NCI-H446 (cell line): ENCODE data around the gene CCDC92.
A peak's percentile ranks its signal among the peaks of the same experiment; 100 is the strongest.

Experiments used
- DNase-seq, 2 experiments: peaks; one replicate each; lab custom pipeline; 2025; lab: John Stamatoyannopoulos, UW

The CCDC92 gene

DNA sequence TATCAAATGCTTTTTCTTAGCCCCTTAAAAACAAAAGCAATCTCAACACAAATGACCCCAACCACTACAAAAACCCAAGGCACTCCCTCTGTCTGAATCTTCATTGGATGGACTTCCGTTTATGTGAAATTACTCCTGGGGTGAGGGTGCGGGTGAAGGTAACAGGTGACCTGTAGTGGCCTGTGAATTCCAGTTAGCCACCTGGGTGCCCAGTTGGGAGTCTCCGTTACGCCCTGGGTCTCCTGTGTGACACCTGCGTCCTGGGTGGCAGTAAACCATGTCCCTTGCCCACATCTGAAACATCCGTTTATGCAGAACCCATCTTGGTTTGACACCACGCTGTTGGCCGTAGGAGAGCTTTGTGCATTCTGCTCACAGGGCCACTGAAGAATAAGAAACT, 62.6 kb downstream of the CCDC92 start:
- DNase-seq: no peak

DNA sequence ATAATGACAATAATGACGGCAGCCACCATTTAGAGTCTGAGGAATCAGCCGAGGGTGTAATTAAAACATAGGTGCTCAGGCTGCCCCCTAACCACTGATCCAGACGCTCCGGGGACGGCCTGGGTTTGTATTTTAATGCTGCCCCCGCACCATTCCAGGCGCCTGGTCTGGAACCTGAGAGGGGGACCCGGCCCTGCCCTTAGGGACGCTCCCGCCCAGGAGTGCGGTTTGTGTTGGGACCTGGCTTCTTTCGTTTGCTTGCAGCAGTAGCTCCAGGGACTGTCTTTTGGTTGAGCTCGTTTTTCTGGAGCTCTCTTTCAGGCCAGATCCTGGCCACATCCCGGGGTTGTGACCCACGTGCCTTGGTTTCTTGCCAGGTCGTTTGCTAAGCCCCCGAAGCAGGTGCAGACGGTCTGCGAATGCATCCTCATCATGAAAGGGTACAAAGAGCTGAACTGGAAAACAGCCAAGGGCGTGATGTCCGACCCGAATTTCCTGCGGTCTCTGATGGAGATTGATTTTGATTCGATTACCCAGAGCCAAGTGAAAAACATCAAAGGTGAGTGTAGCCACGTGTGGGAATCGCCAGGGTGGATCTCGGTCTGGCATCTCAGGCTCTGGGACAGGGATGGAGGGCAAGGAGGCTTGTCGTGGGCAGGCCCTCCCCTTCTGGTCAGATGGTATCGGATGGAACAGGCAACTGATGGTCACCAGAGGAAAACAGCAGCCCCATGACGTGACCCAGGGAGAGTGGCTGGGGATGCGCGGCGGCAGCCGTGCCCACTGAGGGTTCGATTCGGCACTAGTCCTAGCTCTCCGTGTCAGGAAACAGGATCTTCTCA, 63.5 kb downstream of the CCDC92 start:
- no peak for DNase-seq

DNA sequence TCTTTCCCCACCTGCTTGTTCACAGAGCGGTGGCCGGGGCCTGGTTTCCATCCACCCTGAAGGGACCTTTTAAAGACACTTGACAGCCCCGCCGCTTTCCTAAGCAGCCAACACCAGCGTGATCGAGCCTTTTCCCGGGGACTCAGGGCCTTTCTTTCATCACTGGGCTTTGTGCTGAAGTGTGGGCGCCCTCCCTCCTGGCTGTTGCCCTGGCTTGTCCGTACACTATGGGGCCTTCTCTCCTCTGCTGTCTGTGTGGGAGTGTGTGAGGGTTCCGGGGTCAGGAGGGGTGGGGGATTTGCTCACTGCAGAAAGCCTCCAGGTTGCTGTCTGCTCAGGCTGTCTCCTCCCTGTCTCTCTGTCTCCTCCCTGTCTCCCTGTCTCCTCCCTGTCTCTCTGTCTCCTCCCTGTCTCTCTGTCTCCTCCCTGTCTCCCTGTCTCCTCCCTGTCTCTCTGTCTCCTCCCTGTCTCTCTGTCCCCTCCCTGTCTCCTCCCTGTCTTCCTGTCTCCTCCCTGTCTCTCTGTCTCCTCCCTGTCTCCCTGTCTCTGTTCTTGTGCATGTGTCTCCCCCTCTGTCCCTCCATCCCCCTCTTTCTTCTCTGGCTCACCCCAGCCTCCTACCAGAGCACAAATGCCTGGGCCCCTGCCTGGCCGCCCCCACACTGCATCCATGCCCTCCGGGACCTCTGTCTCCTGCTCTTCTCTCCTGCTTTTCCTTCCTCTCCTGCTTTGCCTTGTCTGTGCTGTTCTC, 64.7 kb downstream of the CCDC92 start:
- DNase-seq: no peak

DNA sequence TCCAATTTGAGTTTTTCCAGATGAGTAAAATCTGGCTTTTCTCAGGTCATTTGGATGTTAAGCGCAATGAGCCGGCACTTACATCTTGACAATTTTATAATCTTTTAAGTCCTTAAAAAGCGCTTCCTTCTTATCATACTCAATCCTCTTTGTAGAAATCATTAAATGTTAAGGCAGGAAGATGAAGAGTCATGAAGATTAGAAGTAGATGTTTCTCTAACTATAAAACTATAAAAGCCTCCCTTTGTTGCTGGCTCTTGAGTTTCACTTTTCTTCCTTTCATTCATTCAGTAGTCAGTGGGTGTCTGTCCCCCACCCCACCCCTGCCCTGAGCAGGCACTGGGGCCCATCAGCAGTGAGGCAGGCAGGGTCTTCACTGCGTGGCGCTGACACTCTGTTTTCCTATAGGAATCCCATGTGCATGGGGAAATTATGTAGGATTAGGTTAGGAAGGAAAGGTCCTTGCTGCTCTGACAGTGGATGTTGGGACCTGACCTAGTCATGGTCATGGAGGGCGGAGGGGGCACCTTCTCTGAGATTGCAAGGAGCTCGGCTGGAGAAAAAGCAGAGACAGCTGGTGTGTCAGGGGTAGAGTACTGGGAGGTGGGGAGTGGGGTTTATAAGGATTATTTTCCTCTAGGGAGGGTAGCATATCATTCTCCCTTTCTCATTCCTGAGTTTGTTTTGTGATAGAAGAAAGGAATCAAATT, 65.8 kb downstream of the CCDC92 start:
- DNase-seq: no peak

DNA sequence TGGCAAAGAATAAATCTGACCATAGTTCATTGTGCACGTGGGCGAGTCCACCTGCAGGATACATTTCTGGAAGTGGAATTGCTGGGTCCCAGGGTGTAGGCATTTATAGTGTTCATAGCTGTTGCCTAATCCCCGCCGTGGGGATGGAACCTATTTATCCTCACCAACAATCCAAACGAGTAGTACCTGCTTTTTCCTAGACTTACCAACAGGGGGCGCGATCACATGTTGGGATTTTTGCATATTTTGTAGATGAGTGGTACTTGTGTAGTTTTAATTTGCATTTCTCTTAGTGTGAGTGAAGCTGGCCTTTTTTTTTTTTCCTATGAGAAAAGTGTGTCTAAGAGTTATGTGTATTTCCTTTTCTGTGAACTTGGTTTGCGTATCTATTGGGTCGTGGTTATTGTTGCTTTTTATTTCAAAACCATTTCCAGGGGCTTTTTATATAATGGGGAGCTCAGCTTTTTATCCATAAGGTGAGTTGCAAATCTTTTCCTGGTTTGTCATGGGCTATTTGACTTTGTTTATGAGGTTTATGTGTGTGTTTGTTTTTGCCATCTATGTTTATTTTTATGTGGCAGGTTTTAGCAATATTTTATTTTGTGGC, 67.2 kb downstream of the CCDC92 start:
- DNase-seq: peak; percentile 20 to 44

DNA sequence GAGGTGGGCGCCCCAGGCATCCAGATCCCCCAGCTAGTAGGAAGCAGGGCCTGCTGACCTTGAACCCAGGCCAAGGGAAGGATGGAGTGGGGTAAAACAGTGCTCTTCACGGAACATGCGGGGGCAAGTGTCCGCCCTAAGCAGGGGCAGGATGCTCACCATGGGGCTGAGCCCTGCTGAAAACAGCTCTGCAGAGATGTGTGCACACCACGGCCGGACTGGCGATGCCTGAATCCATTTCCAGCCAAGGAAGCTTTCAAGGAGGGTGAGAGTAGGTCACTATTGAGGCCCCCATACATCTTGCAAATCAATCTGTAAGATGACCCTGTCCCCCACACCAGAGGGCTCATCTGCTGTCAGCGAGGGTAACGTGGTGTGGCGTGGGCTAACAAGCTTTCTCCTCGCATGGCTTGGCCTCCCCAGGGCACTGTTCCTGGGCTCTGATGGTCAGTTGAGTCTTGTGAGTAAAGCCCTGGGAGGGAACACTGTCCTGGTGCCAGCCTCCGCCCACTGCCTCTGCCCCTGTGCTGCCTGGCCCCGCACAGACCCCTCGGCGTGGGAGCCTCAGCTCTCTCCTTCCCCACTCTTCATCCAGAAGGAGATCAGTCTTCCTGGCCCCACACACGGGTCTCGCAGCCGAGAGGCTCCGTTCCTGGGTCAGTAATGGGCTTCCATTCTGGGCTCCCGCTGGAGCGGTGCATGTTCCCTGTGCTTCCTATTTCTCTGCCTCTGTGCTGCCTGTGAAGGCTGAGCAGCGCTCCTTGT, 69.1 kb downstream of the CCDC92 start:
- no peak for DNase-seq

DNA sequence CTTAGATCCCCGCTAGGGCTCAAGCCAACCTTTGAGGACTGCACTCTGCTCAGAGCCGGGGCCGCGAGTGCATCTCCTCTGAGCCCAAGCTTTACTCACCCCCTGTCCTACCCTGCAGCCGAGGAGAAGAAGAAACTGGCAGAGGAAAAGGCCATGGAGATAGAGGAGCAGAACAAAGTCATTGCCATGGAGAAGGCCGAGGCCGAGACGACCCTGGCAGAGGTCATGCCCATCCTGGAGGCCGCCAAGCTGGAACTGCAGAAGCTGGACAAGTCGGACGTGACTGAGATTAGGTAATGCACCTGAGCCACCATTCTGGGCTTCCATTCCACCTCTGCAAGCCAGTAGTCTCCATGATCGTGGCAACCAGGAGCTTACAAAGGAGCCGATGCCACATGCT, 69.8 kb downstream of the CCDC92 start:
- no peak for DNase-seq

DNA sequence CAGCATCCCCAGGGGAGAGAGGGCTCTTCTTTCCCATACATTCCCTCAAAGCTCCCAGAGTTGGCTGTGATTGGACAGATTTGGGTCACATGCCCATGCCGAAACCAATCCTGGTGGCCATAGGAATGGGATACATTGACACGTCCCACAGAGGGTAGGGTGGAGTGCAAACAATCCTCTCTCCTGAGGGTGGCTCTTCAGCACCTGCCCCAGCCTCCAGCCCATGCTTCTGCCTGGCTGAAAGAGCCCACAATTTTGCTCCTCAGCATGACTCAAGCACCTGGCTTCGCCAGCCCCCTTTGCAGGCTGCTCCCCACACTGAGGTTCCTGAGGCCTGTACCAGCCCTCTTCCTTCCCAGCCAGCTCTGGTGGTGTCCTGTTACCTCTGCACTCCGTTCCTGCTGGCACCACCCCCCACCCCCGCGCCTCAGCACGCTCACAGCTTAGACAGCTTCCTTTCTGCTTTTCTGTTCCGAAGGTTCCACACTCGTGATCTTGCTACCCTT, 71.7 kb downstream of the CCDC92 start:
- no peak for DNase-seq

DNA sequence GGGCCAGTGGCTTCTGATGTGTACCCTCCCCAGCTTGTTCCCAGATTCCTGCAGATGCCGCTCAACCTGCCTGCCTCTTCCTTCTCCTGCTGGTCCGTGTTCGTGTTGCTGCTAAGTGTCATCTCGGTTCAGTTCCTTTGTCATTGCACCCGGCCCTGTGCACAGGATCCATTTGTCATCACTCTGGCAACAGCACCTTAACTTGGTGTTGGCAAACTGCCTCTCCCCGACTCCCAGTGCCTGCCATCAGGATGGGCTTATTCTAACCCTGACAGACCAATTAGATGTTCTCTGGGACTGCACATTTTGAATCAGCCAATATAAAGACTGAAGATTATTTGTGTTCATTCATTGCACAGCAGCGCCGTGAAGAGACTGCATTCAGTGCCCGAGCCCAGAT, 73.3 kb downstream of the CCDC92 start:
- no peak for DNase-seq

DNA sequence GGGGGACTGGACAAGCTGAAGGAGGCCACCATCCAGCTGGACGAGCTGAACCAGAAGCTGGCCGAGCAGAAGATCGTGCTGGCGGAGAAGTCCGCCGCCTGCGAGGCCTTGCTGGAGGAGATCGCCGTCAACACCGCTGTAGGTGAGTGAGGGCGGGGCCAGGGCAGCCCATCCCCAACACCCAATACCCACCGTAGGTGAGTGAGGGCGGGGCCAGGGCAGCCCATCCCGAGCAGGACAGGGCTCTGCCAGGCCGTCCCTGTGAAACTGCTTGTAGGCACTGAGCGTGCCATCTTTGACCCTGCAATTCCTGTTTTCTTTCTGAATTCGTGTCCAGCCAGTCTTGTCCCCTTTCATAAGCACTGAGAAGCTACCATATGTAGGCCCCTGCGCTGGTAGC, 74.0 kb downstream of the CCDC92 start:
- DNase-seq: no peak

DNA sequence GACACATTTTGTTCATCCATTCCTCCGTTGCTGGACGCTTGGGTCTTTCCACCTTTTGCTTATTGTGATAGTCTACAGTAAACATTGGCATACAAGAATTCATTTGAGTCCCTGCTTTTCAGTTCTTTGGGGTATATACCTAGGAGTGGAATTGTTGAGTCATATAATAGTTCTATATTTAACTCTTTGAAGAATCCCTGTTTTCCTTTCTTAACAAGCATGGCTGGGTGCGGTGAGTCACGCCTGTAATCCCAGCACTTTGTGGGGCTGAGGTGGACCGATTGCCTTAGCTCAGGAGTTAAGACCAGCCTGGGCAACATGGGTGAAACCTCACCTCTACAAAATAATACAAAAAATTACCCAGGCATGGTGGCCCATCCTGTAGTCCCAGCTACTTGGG, 75.4 kb downstream of the CCDC92 start:
- no peak for DNase-seq

DNA sequence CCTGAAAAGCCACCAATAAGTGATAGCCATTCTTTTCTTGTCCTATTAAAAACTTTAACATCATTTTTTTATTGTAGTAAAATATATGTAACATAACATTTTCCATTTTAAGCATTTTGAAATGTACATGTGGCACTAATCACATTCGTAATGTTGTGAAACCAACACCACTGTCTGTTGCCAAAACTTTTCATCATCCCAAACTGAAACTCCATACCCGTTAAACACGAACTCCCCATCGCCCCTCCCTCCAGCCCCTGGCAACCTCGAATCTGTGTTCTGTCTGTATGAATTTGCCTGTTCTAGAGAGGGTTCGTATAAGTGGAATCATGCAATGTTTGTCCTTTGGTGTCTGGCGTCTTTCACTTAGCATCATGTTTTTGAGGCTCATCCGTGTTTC, 75.9 kb downstream of the CCDC92 start:
- no peak for DNase-seq

DNA sequence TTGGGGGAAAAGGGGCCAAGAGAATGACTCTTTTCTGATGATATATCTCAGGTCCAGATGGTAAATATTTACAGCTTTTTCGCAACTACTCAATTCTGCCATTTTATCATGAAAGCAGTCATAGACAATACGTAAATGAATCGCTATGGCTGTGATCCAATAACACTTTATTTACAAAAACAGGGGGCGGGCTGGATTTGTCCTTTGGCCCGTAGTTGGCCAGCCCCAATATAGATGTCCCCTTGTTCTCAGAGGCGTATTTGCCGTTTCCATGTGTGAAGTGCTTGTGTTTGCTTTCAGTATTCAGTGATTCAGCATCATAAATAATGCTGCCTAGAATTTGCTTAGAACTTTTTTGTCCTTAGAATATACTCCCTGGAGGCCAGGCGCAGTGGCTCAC, 77.2 kb downstream of the CCDC92 start:
- no peak for DNase-seq

DNA sequence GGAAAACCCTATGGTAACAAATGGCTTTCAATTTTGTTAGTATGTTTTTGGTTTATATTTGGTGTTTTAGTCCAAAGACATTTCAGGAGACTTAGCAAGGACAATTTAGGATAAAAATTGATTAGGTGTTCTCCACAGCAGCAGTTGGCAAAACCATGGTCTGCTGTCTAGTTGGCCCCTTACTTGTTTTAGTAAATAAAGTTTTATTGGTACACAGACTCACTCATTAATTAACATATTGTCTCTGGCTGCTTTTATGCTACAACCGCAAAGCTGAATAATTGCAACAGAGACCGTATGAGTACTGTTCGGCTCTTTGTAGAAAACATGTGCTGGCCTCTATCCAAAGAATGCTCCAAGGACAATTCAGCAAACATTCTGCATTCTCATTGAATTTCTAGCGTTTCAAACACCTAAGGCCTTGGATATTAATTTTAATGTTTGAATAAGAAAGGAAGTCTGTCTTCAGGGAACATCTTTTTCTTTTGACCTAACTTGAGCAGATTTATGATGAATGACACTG, 77.7 kb downstream of the CCDC92 start:
- DNase-seq: no peak

DNA sequence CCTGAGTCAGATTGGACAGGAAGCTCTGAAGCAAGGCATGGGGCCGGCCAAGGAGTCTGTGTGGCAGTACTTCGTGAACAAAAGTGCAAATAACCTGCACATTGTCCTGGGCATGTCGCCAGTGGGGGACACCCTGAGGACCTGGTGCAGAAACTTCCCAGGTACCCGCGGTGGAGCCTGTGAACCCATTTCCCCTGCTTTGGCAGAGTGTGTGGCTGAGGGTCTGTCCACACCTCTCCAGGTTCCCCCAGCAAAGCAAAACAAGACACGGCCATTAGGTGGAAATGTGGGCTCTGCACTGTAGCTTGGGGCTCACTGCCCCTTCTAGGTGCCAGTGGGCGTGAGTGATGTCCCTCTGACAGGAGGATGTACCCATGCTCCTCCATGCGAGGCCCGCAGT, 79.4 kb downstream of the CCDC92 start:
- DNase-seq: no peak

DNA sequence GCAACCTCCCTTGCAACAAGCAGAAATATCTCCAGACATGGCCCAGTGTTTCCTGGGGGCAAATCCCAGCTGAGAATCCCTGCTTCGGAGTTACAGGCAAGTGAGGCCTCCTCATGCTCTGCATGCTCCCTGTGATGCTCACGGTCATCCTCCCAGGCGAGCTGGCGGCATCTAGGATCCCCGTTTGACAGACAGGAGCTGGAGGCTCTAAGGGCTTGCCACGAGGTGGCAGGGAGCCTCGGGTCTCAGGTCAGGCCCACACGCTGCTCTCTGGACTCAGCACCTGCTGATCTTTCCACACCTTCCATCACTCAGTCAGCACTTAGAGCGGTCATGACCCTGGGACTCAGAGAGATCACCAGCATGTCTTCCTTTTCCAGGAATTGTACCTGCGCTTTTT, 79.8 kb downstream of the CCDC92 start:
- DNase-seq: no peak

DNA sequence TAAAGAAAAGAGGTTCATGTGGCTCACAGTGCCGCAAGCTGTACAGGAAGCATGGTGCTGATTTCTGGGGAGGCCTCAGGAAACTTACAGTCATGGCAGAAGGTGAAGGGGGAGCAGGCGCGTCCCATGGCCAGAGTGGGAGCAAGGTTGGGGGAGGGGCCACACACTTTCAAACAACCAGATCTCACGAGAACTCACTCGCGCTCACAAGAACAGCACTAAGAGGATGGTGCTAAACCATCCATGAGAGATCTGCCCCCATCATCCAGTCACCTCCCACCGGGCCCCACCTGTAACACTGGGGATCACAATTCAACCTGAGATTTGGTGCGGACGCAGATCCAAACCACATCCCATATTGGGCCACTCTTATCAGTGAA, 80.5 kb downstream of the CCDC92 start:
- DNase-seq: no peak

DNA sequence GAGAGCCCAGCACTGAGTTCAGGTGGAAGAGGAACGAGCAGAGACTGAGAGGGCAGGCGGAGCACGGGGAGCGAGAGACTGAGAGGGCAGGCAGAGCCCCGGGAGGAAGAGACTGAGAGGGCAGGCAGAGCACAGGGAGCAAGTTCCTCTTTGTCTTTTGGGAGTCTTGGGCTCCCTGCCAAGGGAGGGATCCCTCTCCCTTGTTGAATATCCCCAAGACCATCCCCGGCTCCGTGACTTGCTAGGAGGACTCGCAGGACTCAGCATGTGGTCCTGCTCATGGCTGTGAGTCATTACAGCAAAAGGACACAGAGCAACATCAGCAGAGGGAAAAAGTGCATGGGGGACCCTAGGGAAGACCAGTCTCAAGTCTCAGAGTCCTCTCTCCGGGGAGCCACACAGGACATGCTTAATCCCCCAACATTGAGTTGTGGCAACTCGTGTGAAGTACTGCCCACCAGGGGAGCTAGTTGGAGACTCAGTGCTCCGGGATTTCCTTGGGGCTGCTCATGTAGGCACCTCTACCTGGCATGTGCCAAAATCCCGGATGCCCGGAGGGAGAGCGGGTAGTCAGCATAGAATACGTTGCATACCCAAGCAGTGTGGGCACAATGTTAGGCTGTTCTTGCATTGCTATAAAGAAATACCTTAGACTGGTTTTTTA, 81.0 kb downstream of the CCDC92 start:
- DNase-seq: no peak

DNA sequence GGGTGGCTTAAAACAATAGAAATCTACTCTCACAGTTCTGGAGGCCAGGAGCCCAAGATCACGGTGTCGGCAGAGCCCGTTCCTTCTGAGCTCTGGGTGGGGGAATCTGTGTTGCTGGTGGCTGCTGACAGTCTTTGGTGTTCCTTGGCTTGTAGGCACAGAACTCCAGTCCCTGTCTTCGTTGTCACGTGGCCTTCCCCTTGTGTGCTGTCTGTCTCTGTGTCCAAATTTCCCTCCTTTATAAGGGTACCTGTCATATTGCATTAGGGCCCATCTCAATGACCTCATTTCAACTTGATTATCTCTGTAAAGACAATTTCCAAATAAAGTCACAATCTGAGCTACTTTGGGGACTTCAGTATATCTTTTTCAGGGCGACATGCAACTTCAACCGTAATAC, 81.6 kb downstream of the CCDC92 start:
- no peak for DNase-seq

DNA sequence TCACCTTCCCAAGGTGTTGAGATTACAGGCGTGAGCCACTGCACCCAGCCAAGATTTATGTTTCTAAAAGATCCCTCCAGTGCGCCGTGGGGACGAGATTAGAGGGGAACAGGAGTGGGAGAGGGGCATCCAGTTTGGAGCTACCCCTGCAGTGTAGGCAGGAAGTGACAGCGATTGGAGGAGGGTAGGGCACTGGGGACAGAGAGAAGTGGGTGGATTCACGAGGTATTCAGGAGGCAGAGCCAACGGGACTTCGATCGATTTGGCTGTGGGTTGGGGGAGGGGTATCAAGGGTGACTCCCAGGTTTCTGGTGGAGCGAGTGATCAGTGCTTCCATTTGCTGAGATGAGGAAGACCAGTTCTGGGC, 82.1 kb downstream of the CCDC92 start:
- DNase-seq: no peak
